Measurements from ENCODE around the gene C1orf105. TPM values are rescaled to one million over a fixed set of nuclear protein-coding genes. Genes with fewer than 3 reads are reported as not detected.

Gene C1orf105
- total RNA-seq, 4 donors from 2014 or later, result not detected

DNA sequence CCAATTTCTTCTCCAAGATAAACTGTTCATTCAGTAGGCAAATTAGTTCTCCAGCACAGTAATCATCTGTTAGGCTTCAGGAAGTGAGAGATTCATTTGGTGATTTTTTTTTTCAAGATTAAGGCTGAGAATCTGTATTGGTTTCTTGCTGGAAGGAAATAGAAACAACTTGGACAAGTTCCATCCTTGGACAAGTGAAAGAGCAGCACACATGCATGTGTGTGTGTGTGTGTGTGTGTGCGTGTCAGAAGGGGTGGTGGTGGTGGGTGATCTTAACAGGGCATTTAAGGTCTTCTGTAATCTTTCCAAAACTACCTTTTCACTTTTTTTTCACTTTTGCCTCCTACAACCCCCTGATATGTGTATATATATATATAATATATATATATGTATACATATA lies 96.6 kb downstream of the C1orf105 start:
- Histone ChIP-seq H3K27ac (no peak overlapping the region), H3K36me3 (no peaks in the 10 kb centered on the region), H3K4me3 (replicated peaks in 1 of 3) (no peak overlapping the region), H3K9me3 (no peaks in the 10 kb centered on the region), H3K4me1 (no peaks in the 10 kb centered on the region), H3K27me3 (no peaks in the 10 kb centered on the region)
- no peak for TF ChIP-seq POLR2A (IDR thresholded peaks at IDR 0.05)
- TF ChIP-seq, protein P1, sequence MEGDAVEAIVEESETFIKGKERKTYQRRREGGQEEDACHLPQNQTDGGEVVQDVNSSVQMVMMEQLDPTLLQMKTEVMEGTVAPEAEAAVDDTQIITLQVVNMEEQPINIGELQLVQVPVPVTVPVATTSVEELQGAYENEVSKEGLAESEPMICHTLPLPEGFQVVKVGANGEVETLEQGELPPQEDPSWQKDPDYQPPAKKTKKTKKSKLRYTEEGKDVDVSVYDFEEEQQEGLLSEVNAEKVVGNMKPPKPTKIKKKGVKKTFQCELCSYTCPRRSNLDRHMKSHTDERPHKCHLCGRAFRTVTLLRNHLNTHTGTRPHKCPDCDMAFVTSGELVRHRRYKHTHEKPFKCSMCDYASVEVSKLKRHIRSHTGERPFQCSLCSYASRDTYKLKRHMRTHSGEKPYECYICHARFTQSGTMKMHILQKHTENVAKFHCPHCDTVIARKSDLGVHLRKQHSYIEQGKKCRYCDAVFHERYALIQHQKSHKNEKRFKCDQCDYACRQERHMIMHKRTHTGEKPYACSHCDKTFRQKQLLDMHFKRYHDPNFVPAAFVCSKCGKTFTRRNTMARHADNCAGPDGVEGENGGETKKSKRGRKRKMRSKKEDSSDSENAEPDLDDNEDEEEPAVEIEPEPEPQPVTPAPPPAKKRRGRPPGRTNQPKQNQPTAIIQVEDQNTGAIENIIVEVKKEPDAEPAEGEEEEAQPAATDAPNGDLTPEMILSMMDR (IDR thresholded peaks at IDR 0.05), result no peak
- DNase-seq, result no peak
- intact Hi-C loops (cut with DNase I), result no loop called here
- 76 to 90% methylated on average over 1 of the region's 1 CpG for WGBS, 2 donors

DNA sequence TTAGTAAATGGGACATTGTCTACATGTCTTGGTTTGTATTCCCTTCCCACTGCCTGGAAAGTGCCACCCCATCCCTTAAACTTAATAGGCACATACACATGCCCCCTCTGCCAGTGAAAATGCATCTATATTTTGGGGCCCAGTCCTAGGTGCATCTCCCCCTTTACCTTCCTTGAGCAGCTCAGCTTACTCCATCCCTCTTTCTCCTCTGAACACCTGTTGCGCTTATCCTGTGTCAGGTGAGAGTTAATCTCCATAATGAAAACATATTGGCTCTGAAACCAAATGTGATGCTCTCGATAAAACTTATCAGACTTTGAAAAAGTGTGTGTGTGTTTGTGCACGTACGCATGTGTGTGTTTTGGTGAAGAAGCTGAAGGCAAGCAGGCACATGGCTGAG lies 97.1 kb downstream of the C1orf105 start:
- no peaks in the 10 kb centered on the region for H3K27me3 ChIP-seq
- intact Hi-C loops (cut with DNase I), result no loop called here
- WGBS, 2 donors, result 91 to 93% methylated on average over 4 of the region's 4 CpGs
- TF ChIP-seq POLR2A (IDR thresholded peaks at IDR 0.05), result no peak
- TF ChIP-seq, protein P1 (IDR thresholded peaks at IDR 0.05), result no peak
- H3K4me3 ChIP-seq (replicated peaks in 1 of 3), result no peak overlapping the region
- H3K9me3 ChIP-seq, result no peaks in the 10 kb centered on the region
- DNase-seq, result no peak
- H3K27ac ChIP-seq, result no peak overlapping the region
- H3K36me3 ChIP-seq, result no peaks in the 10 kb centered on the region
- H3K4me1 ChIP-seq, result no peaks in the 10 kb centered on the region

Other genes starting within 250 kb of the C1orf105 start
- 10 to 100 TPM; 19.4 to 23.4 (median 20.9) TPM for gene PIGC, start 23.4 kb downstream of the C1orf105 start, total RNA-seq
- gene SUCO, start 112.5 kb downstream of the C1orf105 start, total RNA-seq, result 10 to 100 TPM; 34.7 to 67.9 (median 37.7) TPM
- gene FASLG, start 238.4 kb downstream of the C1orf105 start, total RNA-seq, result under 1 TPM in 2 of 4 donors, not detected in 2; 0.33 to 0.73 TPM